Measurements from ENCODE around the gene EXO1.

DNA sequence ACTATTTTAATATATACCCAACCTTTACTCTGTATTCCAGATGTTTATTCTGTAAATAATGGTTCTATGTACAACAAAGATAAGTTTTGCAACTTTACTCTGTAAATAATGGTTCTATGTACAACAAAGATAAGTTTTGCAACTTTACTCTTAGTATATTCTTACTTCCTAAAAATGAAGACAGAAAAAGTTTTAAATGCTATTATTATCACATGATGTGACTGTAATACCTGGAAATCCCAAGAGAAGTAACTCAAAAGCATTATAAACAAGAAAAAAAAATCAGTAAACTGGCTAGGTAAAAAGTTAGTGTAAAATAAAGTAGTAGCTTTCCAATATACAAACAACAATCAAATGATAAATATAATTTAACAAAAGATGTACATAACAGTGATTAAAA, 18.5 kb upstream of the EXO1 start:
- TF ChIP-seq CTCF (IDR thresholded peaks at IDR 0.05) (no peak), POLR2A (IDR thresholded peaks at IDR 0.05) (no peak)

Data from thyroid gland (tissue), 4 donors.